ENCODE data around the gene EDC4. TPM values are rescaled to one million over a fixed set of nuclear protein-coding genes. Genes with fewer than 3 reads are reported as not detected.

EDC4 gene
- total and polyA plus RNA-seq, 2 of the 8 experiments (the other 6 are each of a cell fraction or from before 2014, with no cell fraction given): 58.5 to 72.7 TPM

GRCh38 chr16:67884684-67885083 is 11.8 kb downstream of the EDC4 start, which contains the start of gene NRN1L (continued):
- TF ChIP-seq HDAC6 (IDR thresholded peaks at IDR 0.05; ENCODE audit: low read depth, low read length): no peak
- no peak for TF ChIP-seq MAFK (IDR thresholded peaks at IDR 0.05; ENCODE audit: low read depth, low read length)
- no peak for TF ChIP-seq CBX5 (IDR thresholded peaks at IDR 0.05; ENCODE audit: low read depth, low read length)
- no peak for TF ChIP-seq CTCF (IDR thresholded peaks at IDR 0.05; ENCODE audit: control extremely low read depth in 1 of 3, insufficient read depth in 1 of 3, low read depth in 1 of 3, low read length in 3 of 3)
- no peak for TF ChIP-seq EGR1 (IDR thresholded peaks at IDR 0.05; ENCODE audit: borderline replicate concordance, low read depth, low read length)
- TF ChIP-seq TEAD4 (IDR thresholded peaks at IDR 0.05; ENCODE audit: low read depth, low read length): no peak
- TF ChIP-seq CEBPB (IDR thresholded peaks at IDR 0.05; ENCODE audit: low read depth, low read length): no peak
- no peak for TF ChIP-seq GTF2F1 (IDR thresholded peaks at IDR 0.05; ENCODE audit: borderline replicate concordance, low read depth, low read length)
- TF ChIP-seq SP1 (IDR thresholded peaks at IDR 0.05; ENCODE audit: low read depth, low read length): no peak
- TF ChIP-seq EP300 (IDR thresholded peaks at IDR 0.05; ENCODE audit: borderline replicate concordance in 1 of 2, low read depth in 2 of 2, low read length in 2 of 2): no peak
- TF ChIP-seq POLR2A (IDR thresholded peaks at IDR 0.05; ENCODE audit: control extremely low read depth in 1 of 2, low read depth in 2 of 2, low read length in 2 of 2): peak in 1 of 2 experiments; percentile 61; a peak in 1 of 3 replicates
- TF ChIP-seq RAD21 (IDR thresholded peaks at IDR 0.05 in 1 of 2, conservative IDR thresholded peaks at IDR 0.05 in 1 of 2; ENCODE audit: low read depth in 2 of 2, low read length in 2 of 2): no peak; a peak in 1 of 4 replicates
- TF ChIP-seq SP2 (IDR thresholded peaks at IDR 0.05; ENCODE audit: low read length): no peak
- TF ChIP-seq, protein P1, sequence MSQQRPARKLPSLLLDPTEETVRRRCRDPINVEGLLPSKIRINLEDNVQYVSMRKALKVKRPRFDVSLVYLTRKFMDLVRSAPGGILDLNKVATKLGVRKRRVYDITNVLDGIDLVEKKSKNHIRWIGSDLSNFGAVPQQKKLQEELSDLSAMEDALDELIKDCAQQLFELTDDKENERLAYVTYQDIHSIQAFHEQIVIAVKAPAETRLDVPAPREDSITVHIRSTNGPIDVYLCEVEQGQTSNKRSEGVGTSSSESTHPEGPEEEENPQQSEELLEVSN (IDR thresholded peaks at IDR 0.05): peak; percentile 52; the same call in 1 of the 2 replicates
- TF ChIP-seq SAP30 (IDR thresholded peaks at IDR 0.05; ENCODE audit: insufficient read depth, insufficient replicate concordance, low read length): no peak
- peak; percentile 79 for TF ChIP-seq POLR2AphosphoS5 (IDR thresholded peaks at IDR 0.05; ENCODE audit: low read depth, low read length)
- TF ChIP-seq, protein P2, sequence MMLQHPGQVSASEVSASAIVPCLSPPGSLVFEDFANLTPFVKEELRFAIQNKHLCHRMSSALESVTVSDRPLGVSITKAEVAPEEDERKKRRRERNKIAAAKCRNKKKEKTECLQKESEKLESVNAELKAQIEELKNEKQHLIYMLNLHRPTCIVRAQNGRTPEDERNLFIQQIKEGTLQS (IDR thresholded peaks at IDR 0.05; ENCODE audit: insufficient read depth, low read depth, low read length): no peak
- no peak for TF ChIP-seq KDM5A (IDR thresholded peaks at IDR 0.05; ENCODE audit: low read length)
- TF ChIP-seq RFX5 (IDR thresholded peaks at IDR 0.05; ENCODE audit: borderline replicate concordance, low read depth, low read length): no peak
- TF ChIP-seq SP4 (IDR thresholded peaks at IDR 0.05; ENCODE audit: low read length): no peak
- no peak for TF ChIP-seq BCL11A (IDR thresholded peaks at IDR 0.05; ENCODE audit: low read depth in 2 of 2, low read length in 2 of 2)
- no peak for TF ChIP-seq CBX8 (IDR thresholded peaks at IDR 0.05; ENCODE audit: borderline replicate concordance, low read depth, low read length)
- TF ChIP-seq BACH1 (IDR thresholded peaks at IDR 0.05; ENCODE audit: low read length): no peak

Measured in H1 (cell line).